ENCODE results near the gene NRN1L. TPM values are rescaled to one million over a fixed set of nuclear protein-coding genes. Genes with fewer than 3 reads are reported as not detected.
A peak's percentile ranks its signal among the peaks of the same experiment; 100 is the strongest.

NRN1L gene
- total RNA-seq, 4 donors from 2014 or later: 0.57 to 0.99 TPM; not detected in 2

DNA sequence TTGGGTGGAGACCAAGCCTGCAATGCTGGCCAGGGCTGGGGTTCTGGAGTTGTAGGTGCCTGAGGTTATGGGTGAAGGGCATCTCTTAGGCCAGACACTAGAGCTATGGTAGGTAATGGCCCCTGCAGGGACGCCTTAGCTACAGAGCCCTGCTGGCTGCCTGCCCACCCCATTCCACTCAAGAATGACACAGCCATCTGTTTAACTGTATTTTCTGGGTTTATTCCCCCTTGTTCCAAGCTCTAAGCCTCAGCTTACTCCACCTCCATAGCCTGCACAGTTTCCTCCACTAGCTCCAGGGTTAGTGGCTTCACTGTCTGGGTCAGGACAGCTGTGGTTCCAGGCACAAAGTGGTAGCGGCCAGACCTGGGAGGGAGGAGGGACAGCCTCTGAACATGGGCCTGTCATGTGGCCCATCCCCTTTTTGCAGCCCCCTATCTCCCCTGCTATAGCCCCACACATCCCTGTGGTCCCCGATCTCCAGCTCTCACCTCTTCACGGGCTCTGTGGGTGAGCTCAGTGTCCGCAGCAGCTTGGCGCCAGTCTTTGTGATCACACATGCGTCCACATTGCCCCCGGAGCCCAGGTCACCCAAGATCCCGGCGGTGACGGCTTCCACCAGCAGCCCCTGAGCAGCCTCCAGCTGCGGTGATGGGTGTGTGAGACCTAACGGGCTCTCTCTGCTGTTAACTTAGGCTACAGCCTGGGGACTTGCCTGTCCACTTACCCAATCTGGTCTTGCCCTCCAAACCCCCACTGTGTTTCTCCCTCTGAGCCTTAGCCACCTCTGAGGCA is 49.8 kb downstream of the NRN1L start:
- intact Hi-C loops (cut with DNase I): no loop called here
- TF ChIP-seq, protein P1, sequence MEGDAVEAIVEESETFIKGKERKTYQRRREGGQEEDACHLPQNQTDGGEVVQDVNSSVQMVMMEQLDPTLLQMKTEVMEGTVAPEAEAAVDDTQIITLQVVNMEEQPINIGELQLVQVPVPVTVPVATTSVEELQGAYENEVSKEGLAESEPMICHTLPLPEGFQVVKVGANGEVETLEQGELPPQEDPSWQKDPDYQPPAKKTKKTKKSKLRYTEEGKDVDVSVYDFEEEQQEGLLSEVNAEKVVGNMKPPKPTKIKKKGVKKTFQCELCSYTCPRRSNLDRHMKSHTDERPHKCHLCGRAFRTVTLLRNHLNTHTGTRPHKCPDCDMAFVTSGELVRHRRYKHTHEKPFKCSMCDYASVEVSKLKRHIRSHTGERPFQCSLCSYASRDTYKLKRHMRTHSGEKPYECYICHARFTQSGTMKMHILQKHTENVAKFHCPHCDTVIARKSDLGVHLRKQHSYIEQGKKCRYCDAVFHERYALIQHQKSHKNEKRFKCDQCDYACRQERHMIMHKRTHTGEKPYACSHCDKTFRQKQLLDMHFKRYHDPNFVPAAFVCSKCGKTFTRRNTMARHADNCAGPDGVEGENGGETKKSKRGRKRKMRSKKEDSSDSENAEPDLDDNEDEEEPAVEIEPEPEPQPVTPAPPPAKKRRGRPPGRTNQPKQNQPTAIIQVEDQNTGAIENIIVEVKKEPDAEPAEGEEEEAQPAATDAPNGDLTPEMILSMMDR (IDR thresholded peaks at IDR 0.05): no peak
- TF ChIP-seq POLR2A (IDR thresholded peaks at IDR 0.05): no peak
- Histone ChIP-seq H3K36me3 (peaks cover 0 to 47% (median 4%) of the 10 kb centered on the region in 3 donors), H3K4me1 (peaks cover 15 to 33% (median 22%) of the 10 kb centered on the region in 3 donors), H3K4me3 (peak overlapping the region in 3 of 4 donors; percentile 83 to 91 (median 88)), H3K27ac (peak overlapping the region in 3 of 4 donors; percentile 92 to 96 (median 96)), H3K9me3 (no peaks in the 10 kb centered on the region), H3K27me3 (no peaks in the 10 kb centered on the region)
- WGBS, 2 donors: 48 to 72% methylated on average over 6 to 12 of the region's 13 CpGs
- no peak for DNase-seq

DNA sequence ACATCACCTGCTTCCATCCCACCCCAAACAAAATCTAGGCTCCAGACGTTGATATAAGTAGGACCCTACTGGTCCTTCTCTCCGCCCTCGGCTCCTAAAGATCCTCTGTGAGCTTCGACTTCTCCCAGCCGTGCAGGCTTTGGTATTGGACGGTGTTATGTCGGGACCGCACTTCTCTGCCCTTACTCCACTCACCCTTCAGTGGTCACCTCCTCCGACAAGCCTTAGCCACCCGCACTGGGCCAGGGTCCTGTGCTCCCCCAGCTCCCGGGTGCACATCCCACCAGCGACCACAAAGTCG is 50.4 kb downstream of the NRN1L start:
- Histone ChIP-seq H3K36me3 (peaks cover 0 to 47% (median 3%) of the 10 kb centered on the region in 3 donors), H3K4me3 (peak overlapping the region; percentile 69 to 91 (median 86)), H3K27ac (peak overlapping the region; percentile 92 to 97 (median 96)), H3K4me1 (peaks cover 15 to 39% (median 22%) of the 10 kb centered on the region in 3 donors), H3K9me3 (no peaks in the 10 kb centered on the region), H3K27me3 (no peaks in the 10 kb centered on the region)
- intact Hi-C loops (cut with DNase I): no loop called here
- no peak for DNase-seq
- 22 to 29% methylated on average over 9 to 10 of the region's 13 CpGs for WGBS, 2 donors
- TF ChIP-seq, protein P1 (IDR thresholded peaks at IDR 0.05): no peak
- no peak for TF ChIP-seq POLR2A (IDR thresholded peaks at IDR 0.05)

DNA sequence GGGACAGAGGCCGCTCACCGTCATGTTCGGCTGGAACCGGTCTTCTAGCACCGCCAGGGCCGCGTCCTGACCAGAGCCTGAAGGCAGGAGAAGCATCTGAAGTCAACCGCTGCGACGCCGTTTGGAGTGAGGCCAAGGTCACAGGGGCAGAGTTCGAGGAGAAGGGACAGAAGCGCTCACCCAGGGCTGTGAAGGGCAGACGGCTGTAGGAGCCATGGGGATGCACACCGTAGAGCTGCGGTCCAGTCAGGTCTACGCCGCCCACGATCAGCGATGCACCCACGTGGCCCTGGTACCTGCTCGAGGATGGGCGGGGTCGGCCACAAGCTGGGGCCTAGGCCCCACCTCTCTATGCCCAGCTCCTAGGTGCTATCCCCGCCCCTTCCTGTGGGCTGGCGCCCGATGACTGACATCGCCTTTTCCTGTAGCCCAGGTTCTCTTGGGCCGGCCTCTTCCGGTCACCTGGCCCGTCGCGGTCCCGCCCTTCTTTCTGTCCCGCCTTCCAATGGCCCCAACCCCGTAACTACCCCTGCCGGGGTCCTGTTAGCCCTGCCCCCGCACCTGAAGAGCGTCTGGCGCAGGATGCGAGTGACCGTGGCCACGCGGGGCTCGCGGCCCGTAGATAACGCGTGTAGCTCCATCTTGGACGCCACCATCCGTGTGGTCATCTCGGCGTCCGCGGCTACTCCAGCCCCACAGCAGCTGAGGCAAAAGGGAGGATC is 50.9 kb downstream of the NRN1L start:
- Histone ChIP-seq H3K27me3 (no peaks in the 10 kb centered on the region), H3K27ac (peak overlapping the region; percentile 92 to 97 (median 96)), H3K4me1 (peaks cover 15 to 41% (median 22%) of the 10 kb centered on the region in 3 donors), H3K4me3 (peak overlapping the region; percentile 69 to 91 (median 86)), H3K9me3 (no peaks in the 10 kb centered on the region), H3K36me3 (peaks cover 0 to 46% (median 0%) of the 10 kb centered on the region in 3 donors)
- WGBS, 2 donors: 0% methylated on average over 8 of the region's 55 CpGs; no CpG with 5 or more reads in 1 of the 2 donors
- intact Hi-C loops (cut with DNase I): no loop called here
- TF ChIP-seq, protein P1 (IDR thresholded peaks at IDR 0.05): peak in 2 of 6 experiments; percentile 13 to 18
- peak in 2 of 4 donors; percentile 17 to 75 for TF ChIP-seq POLR2A (IDR thresholded peaks at IDR 0.05)
- peak; percentile 81 for DNase-seq

Small RNAs within 50 kb of the gene (small RNA-seq; reads per million reads assigned to genes)
- 0 reads per million in 4 donors for gene AC040162.2
- gene NRN1L: 0 reads per million in 4 donors

Other genes starting within 250 kb of the NRN1L start
- 1 to 10 TPM in 2 of 4 donors, under 1 TPM in 2; 0.64 to 3.1 (median 1.6) TPM for gene CARMIL2, start 239.7 kb upstream of the NRN1L start, total RNA-seq
- gene ACD, start 224.6 kb upstream of the NRN1L start, total RNA-seq: 10 to 100 TPM in 2 of 4 donors, 1 to 10 TPM in 2; 5.7 to 18.7 (median 8.8) TPM
- 1 to 10 TPM; 1.1 to 2.3 (median 2.1) TPM for gene PARD6A, start 223.9 kb upstream of the NRN1L start, total RNA-seq
- 10 to 100 TPM in 3 of 4 donors, 1 to 10 TPM in 1; 6.1 to 12.9 (median 12.2) TPM for gene ENKD1, start 218.1 kb upstream of the NRN1L start, total RNA-seq
- 1 to 10 TPM in 3 of 4 donors, not detected in 1; 1.1 to 3.1 (median 2.4) TPM for gene C16orf86, start 218.1 kb upstream of the NRN1L start, total RNA-seq
- 10 to 100 TPM; 26.1 to 63.3 (median 37.3) TPM for gene GFOD2, start 165.6 kb upstream of the NRN1L start, total RNA-seq
- 10 to 100 TPM in 2 of 4 donors, 1 to 10 TPM in 2; 6.4 to 12.9 (median 10.8) TPM for gene RANBP10, start 78.3 kb upstream of the NRN1L start, total RNA-seq
- gene TSNAXIP1, start 78.0 kb upstream of the NRN1L start, total RNA-seq: under 1 TPM; 0.15 to 0.97 (median 0.72) TPM
- 10 to 100 TPM; 35.8 to 48.8 (median 42.1) TPM for gene THAP11, start 42.6 kb upstream of the NRN1L start, total RNA-seq
- gene NUTF2, start 38.0 kb upstream of the NRN1L start, total RNA-seq: 10 to 100 TPM; 41.4 to 85.1 (median 63.7) TPM
- gene CENPT, start 37.2 kb upstream of the NRN1L start, total RNA-seq: 10 to 100 TPM; 12.3 to 42.7 (median 19.6) TPM
- gene EDC4, start 11.8 kb upstream of the NRN1L start, total RNA-seq: 10 to 100 TPM; 26.5 to 46.9 (median 37.0) TPM
- 10 to 100 TPM in 3 of 4 donors, 1 to 10 TPM in 1; 8.5 to 18.3 (median 13.8) TPM for gene PSKH1, start 8.4 kb downstream of the NRN1L start, total RNA-seq
- 1 to 10 TPM in 2 of 4 donors, not detected in 2; 1.2 to 1.8 TPM for gene CTRL, start 47.0 kb downstream of the NRN1L start, total RNA-seq
- 10 to 100 TPM; 20.7 to 28.4 (median 25.3) TPM for gene PSMB10, start 52.0 kb downstream of the NRN1L start, total RNA-seq
- gene LCAT, start 59.2 kb downstream of the NRN1L start, total RNA-seq: 10 to 100 TPM in 1 of 4 donors, 1 to 10 TPM in 3; 1.2 to 12.4 (median 3.8) TPM
- 10 to 100 TPM in 2 of 4 donors, 1 to 10 TPM in 2; 7.4 to 29.8 (median 18.2) TPM for gene SLC12A4, start 83.8 kb downstream of the NRN1L start, total RNA-seq
- gene DPEP3, start 95.6 kb downstream of the NRN1L start, total RNA-seq: not detected
- gene DPEP2, start 114.6 kb downstream of the NRN1L start, total RNA-seq: 1 to 10 TPM in 2 of 4 donors, under 1 TPM in 1, not detected in 1; 0.18 to 6.2 (median 4.0) TPM
- not detected for gene DPEP2NB, start 131.0 kb downstream of the NRN1L start, total RNA-seq
- 10 to 100 TPM in 3 of 4 donors, 1 to 10 TPM in 1; 9.7 to 12.8 (median 11.6) TPM for gene DDX28, start 138.3 kb downstream of the NRN1L start, total RNA-seq
- gene DUS2, start 138.4 kb downstream of the NRN1L start, total RNA-seq: 10 to 100 TPM in 3 of 4 donors, 1 to 10 TPM in 1; 9.9 to 26.1 (median 14.7) TPM
- gene NFATC3, start 200.5 kb downstream of the NRN1L start, total RNA-seq: 10 to 100 TPM; 18.6 to 30.9 (median 20.5) TPM

Data from esophagus squamous epithelium (tissue), 5 donors.